Epithelial cell of esophagus (primary cell): ENCODE data around the gene TRPM2.
A peak's percentile ranks its signal among the peaks of the same experiment; 100 is the strongest.

Source experiments
- DNase-seq: peaks from one replicate; pipeline ENCODE4 v3.0.0; 2010; ENCODE audit warnings: low read depth
- H3K4me3 ChIP-seq: 2 replicates; pipeline ENCODE4 v1.5.1; 2011; ENCODE audit warnings: mild to moderate bottlenecking, low read length, control low read depth
- CTCF ChIP-seq: IDR thresholded peaks from 2 replicates; pipeline ENCODE4 v1.5.1; 2011; ENCODE audit warnings: low read depth, mild to moderate bottlenecking, low read length, control low read depth, inconsistent platforms; ENCODE audit not compliant: insufficient read depth; ENCODE audit errors: missing control alignments

TRPM2 gene

GRCh38 chr21:44353191-44353970 lies at the start of gene TRPM2:
Gene TRPM2, plus strand, starts transcription at chr21:44353621. Its CDS starts 80 bp downstream, at chr21:44353701.
- no peak within 1 kb of the TSS for H3K4me3 ChIP-seq
- TF ChIP-seq CTCF, result no peak
- no peak for DNase-seq

DNA sequence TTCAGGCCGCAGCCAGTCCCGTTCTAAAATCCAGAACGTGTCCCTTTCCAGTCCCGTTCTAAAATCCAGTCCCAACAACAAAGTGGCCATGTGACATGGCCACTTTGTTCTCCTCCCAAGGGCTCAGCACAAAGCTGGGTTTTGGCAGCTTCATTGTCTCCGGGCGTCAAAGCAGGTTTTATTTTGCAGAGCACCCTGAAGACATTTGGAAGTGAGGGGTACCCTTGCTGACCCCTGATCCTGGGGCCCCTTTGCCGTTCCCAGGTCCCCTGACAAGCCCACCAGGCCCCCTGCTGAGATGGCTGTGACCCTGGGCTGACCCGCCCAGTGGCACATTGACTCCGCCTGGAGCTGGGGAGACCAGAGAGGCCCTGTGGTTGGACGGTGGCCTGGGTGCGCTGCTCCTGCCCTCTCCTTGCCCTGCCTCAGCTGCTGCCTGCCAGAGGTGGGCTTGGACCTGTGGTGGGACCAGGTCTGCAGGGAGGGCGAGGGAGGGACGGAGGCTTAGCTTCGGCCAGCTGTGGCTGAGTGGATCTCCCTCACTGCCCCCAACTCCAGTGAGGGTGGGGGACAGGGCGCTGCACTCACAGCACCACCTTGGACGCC lies 49.3 kb upstream of the TRPM2 start:
- H3K4me3 ChIP-seq, result no peak overlapping the region
- no peak for TF ChIP-seq CTCF

GRCh38 chr21:44304877-44305293 lies 48.5 kb upstream of the TRPM2 start:
- TF ChIP-seq CTCF, result peak; percentile 80
- peak; percentile 53 for DNase-seq
- H3K4me3 ChIP-seq, result no peak overlapping the region

More for the DNA sequence above, 49.3 kb upstream of the TRPM2 start:
- DNase-seq, result no peak

DNA sequence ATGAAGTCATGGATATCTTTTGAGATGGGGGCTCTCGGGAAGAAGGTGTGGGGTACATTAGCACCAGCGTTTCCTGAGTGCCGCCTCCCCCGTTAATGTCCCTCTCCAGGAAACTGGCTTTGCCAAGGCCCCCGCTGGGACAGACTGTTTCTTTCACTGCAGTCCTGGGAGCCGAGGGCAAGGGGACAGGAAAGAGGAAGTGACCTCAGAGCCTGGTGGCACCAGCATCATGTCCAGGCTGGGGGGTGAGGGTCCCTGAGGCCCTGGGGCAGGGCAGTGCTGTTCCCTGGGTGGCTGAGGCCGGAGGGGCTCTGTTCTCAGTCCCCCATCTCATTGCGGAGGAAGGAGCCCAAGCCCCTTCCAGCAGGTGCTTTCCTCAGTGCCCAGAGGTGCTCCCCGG lies 47.7 kb upstream of the TRPM2 start:
- TF ChIP-seq CTCF, result no peak
- H3K4me3 ChIP-seq, result no peak overlapping the region
- no peak for DNase-seq

- no peak overlapping the region for H3K4me3 ChIP-seq
- no peak for DNase-seq
Observed at GRCh38 chr21:44306936-44307704, 46.3 kb upstream of the TRPM2 start.

More at GRCh38 chr21:44306936-44307704, 46.3 kb upstream of the TRPM2 start:
- no peak for TF ChIP-seq CTCF
